GM19099 (cell line): ENCODE measurements around the gene SLC25A46.

Experiments used
- POLR2A ChIP-seq: IDR thresholded peaks from 3 replicates; pipeline ENCODE4 v1.6.1; 2011; ENCODE audit warnings: low read depth; ENCODE audit not compliant: insufficient read length; ENCODE audit errors: extremely low read depth

The SLC25A46 gene

DNA sequence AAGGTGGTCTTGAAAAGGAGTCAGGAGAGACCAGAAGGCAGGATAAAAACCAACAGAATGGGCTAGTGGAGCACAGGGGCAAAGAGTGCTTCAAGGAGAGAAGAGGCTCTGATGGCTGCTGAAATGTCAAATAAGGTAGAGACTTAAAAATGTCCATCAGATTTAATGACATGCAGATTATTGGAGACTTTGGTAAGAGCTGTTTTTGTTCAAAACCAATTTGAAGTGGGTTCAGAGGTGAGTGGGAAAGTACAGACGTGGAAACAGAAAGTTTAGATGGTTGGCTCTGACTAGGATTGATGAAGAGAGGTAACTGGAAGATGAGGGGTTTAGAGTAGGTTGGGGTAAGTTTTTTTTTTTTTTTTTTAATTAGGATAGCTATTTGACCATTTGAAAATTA is 14.1 kb downstream of the SLC25A46 start:
- no peak for TF ChIP-seq POLR2A

DNA sequence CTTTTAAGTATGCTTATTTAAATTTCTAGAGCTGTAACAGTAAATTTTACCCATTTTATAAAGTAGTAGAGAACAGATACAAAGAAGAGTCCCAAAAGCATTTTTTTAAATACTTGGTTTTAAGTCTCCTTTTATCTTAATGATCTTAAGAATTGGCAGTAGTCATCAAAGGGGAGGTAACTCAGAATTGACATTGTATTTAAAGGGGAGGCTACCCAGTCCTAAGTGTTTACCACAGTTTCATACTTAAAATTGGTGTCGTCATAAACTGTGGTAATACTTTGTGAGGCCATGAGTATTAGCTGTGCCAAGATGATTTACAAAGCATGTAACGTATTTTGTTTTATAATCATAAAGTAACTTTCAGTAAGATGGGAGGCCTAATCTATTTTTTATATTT is 14.8 kb downstream of the SLC25A46 start:
- TF ChIP-seq POLR2A, result no peak

DNA sequence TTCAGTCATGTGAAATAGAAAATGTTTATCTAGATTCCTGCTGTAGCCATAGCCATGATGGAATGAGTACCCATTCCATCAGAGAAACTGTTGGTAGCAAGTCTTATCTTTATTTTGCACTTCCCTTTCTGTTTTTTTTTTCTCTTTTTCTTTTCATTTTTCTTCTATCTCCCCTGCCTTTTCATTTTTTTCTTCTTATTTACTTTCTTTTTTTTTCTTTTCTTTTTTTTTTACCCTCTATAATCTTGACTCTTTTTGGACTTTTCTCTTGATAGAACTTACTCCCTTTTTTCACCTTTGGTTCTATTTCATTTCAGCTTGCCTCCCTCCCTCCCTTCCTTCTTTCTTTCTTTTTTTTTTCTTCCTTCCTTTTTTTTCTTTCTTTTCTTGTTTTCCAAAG is 15.4 kb downstream of the SLC25A46 start:
- no peak for TF ChIP-seq POLR2A

DNA sequence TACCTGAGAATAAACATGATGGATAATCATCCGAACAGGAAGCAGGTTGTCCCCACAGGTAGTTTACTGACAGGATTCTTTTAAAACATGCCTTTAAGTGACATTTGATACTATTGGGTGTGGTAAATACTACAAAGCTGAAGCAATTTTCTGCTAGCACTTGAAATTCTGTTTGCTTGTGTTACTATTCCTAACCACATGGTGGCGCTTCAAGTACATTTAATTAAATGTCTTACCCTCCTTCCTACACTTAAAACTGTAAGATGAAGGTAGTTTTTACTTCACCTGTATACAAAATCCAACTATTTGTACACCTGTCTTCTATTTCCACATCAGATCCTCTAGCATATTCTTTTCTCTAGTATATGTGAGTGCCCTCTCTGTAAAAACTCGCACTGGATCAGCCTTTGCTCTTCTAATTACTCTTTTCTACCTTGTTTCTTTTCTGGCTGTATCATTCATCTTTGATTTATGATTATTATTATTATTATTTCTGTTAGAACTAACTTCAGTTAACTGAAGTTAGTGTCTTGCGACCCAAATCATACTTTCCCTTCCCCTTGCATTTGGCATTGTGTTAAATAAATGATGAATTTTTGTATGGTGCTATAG is 18.4 kb downstream of the SLC25A46 start:
- no peak for TF ChIP-seq POLR2A

DNA sequence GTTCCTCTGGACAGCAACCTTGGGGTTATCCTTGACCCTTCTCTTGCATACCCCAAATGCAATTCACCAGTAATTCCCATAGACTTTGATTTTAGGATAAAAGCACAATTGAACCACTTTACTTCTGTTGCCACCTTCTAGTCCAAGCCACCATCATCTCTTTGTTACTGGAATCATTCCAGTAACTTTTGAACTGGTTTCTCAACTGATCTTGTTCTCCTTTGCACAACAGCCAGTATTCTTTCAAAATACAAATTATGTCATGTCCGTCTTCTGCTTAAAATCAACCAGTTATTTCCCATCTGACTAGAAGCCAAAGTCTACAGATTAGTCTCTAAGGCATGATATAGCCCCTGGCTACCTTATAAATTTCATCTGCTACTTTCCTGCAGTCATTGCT is 21.4 kb downstream of the SLC25A46 start:
- TF ChIP-seq POLR2A, result no peak

DNA sequence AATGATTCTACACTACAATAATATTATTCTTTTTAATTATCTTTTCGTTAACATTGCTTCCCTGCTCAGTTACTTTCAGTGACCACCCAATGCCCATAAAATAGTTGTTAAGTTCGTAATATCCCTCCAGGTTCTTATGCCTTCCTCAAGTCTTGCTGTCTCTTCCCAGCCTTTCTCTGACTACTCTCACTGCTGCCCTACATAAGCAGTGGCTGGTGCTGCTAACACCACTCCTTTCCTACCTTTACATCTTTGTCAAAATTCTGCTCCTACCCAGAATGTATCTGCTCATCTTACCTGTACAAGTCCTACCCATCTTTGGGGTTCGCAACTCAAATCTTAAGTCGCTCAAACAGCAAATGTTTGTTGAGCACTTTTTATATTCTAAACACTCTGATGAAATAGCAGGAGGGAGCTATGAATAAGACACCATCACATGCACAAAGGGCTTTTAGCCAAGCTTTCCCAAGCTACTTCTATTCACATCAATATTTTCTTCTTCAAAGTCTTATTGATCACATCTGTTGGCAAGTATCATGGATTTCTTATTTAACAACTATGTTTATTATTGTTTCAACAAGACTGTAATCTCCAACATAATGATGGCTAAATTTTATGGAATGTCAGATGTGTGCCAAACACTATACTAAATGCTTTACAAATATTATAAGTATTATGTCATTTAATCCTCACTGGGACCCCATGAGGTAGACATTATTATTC is 29.5 kb downstream of the SLC25A46 start:
- no peak for TF ChIP-seq POLR2A

DNA sequence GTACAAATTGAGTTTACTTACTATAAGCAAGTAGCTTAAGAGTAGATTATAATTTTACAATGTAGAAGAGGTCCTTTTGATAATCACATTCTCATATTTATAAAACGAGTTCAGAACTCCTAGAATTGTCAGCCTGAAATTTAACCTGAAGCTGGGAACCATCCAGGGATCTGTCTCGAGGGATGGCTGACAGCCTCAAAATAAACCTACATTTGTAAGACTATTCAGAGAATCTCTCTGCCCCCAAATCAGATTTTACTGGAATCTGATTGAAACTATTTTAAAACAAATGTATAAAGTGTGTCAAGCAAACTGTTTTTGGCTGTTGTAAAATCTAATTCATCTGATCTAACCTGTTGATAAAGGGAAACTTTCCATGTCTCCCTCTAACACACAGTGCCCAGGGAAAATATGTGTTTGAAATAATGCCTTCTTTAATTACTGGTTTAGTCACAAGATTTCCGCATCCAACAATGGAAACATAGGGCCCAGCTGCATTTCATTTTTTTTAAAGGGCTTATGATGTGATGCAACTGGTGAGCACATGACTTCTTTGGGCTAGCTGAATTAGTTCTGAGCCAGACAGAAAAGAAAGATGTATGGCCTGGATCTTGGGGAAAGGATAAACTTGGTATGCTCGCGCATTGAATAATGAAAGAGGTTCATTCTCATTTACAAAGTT is 30.3 kb downstream of the SLC25A46 start:
- no peak for TF ChIP-seq POLR2A

DNA sequence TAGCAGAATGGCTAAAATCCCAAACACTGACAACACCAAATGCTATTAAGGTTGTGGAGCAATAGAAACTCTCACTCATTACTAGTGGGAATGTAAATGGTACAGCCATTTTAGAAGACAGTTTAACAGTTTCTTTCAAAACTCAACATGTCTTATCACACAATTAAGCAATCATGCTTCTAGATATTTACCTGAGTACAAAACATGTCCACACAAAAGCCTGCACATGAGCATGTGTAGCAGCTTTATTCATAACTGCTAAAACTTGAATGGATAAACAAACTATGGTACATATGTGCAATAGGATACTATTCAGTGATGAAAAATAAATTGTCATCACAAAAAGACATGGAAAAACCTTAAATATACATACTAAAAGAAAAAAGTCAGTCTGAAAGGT is 31.5 kb downstream of the SLC25A46 start:
- no peak for TF ChIP-seq POLR2A

DNA sequence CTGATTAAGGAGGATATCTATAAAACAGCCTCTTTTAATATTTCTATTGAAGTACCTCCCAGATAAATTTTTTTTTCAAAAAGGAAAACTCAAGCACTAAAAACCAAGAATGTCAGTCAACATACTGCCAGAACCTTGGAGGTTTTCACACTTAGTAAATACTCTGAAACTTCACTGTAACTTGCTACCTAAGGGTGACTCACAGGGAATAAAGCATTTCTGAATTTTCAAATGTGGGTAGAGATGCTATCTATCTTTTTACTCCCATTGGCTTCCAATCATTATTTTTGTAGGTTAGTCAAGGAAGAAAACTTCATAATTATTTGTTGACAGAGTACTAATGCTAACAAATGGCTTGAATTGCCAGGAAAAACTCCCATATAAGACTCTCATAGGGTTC is 46.1 kb downstream of the SLC25A46 start:
- no peak for TF ChIP-seq POLR2A

DNA sequence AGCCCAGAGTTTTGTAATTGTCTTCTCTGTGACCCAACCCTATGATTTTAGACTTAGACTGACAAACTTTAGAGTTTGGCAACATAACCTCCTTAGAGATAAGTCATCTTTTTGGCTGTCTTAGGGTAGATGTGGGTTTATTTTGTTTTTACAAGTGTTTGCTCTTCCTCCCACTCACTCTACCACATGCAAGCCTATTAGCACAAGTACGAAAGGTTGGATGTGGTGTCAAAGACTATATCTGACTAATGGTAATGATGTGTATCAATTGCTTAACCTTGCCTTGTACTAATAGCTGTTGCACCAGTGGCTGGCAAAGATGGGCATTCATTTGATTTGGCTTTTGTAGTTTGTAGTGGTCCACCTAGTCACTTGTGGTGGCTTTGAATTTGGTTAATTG is 46.5 kb downstream of the SLC25A46 start:
- TF ChIP-seq POLR2A, result no peak

DNA sequence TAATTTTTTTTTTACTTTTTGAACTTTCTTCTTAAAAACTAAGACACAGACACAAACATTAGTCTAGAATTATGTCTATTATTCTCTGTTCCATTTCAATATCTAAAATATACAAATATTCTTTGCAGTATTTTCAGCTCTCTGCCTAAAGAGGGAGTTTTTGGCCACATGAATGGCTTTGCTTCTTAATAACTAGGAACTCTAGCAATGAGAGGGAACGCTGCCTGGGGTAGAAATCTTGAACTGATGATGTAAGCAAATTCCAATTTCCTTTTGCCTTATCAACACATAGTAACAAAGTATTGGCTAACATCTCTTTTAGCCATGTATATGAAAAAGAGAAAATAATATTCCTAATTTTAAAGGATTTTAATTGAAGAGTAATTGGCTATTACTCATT is 51.9 kb downstream of the SLC25A46 start:
- no peak for TF ChIP-seq POLR2A

DNA sequence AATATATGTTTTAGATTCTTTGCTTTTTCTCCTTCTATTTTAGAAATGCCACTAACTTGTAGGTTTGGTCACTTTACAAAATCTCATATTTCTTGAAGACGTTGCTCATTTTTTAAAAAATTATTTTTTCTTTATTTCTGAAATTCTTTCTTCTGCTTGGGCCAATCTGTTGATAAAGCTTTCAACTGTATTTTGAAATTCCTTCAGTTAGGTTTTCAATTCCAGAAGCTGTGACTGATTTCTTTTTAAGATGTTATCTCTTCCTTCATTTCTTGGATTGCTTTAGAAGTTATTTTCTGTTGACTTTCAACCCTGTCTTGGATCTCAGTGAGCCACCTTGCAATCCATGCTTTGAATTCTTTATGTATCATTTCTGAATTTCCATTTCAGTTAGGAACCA is 64.2 kb downstream of the SLC25A46 start:
- TF ChIP-seq POLR2A, result no peak

DNA sequence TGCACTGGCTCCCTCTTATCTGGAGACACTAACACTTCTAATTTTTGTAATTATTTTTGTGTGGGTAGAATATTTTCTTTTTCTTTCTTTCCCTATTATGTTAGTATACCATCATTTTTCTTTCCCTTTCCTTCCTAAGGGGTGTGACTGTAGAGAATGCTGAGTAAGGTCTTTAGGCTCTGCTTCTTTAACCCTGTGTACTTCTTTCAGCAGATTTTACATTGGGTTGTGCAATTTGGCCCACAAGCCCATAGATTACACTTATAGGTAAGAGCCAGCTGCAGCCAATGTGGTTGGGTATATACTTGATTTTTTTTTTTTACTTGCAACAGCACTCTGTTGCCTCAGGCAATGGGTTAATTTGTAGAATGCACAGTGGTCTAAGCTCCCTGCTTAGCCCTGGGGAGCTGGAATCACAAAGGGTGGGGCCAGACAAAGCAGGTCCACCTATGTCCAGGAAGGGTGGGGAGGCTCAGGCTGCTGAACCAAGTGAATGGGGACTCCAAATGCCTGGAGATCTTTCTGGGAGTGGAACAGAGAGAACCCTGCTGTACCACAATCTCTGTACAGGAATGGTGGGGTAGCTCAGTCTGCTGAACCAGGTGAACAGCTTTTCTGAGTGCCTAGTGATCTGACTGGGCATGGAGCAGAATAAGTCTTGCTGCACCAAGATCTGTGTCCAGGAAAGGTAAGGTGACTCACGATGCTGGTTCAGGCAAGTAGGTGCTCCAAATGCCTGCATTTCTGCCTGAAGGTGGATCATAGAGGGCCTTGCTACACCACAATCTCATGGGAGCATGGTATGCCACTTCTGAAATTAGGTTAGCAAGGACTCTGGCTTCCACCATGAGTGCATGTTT is 64.9 kb downstream of the SLC25A46 start:
- no peak for TF ChIP-seq POLR2A

DNA sequence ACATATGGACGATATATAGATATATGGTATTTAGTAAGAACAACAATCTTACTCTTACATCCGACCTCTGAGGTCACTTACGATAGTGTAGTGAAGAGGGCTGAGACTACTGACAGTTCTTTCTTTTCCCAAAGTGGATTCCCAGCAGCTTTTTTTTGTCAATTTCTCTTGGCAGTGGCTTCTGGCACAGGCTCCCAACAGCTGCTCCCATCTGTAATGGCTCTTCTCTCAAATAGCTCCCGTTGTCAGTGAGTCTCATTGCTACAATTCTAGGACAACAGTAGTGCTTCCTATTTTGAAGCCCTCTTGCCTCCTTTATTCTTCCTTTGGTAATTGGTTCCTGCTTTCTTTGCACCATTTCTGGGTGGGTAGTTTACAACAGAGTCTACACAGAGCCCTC is 68.4 kb downstream of the SLC25A46 start:
- no peak for TF ChIP-seq POLR2A

DNA sequence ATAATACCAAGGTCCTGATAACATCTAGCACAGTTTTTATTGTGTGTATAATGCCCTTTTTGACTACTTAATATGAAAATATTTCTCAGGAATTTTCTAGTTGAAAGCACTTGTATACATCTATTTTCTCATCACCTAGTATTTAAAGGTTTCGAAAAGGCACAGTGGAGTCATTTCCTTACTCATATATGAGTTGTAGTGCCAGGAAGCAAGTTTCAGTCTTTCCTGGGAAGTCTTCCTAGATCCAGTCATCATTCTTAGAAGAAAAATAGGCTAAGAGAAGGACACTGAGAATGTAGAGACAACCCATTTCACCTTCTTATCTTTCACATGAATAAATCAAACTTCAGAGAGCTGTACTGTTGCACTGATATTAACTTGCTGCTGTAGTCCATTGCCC is 70.2 kb downstream of the SLC25A46 start:
- TF ChIP-seq POLR2A, result no peak
